Sigmoid colon (tissue), 4 donors: ENCODE results near the gene PRKD2.

Source experiments
- CTCF ChIP-seq, 4 experiments: fragments of 450-650 bp in 3 of 4; fragments of 200-600 bp in 1 of 4; IDR thresholded peaks; one replicate each; pipeline ENCODE4 v1.5.1; 2016 to 2019; ENCODE audit warnings: antibody characterized with exemption in 4 of 4, mild to moderate bottlenecking in 3 of 4, moderate library complexity in 2 of 4
- EP300 ChIP-seq, 4 donors: sonication (generic); formaldehyde crosslinking; IDR thresholded peaks; one replicate each; pipeline ENCODE4 v1.6.1; 2017; ENCODE audit warnings: antibody characterized with exemption in 4 of 4

DNA sequence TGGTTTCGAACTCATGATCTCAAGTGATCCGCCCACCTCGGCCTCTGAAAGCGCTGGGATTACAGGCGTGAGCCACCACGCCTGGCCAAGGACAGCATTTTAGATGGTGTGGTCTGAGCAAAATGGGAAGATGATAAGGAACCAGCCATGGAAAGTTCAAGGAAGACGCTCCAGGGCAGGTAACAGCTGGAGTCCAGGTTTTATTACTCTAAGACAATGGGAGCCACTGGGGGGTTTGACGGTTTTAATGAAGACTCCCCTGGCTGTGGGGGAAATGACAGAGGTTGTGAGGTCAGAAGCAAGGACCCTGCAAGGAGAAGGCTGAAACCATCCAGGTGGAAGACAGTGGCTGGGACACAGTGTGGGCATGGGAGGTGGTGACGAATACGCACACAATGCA lies 20.9 kb downstream of the PRKD2 start:
- TF ChIP-seq EP300 (IDR thresholded peaks at IDR 0.05) (no peak), CTCF (IDR thresholded peaks at IDR 0.05) (no peak)
